ENCODE data around the gene ZNF462.

DNA sequence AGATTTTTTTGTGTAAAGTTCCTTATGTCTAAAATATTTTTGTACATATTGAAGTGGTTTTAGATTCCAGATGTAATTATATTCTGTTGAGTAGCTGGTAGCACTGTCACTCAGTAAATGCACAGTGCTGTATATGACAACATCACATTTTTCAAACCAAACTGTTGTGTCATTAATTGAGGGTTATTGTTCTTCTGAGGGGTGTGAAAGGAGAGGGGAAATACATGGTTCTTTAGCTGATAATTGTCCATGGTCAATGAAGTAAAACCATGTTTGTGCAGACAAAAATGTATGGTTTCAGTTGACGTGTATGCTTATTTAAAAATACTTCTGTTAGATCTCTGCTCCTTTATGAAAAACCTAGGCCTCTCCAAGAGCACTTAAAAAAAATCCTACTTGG is 3.3 kb downstream of the ZNF462 start:
- TF ChIP-seq ZFP36 (IDR thresholded peaks at IDR 0.05; ENCODE audit: borderline replicate concordance, low read depth, low read length, partially characterized antibody) (no peak), ETV6 (CRISPR knock-in tag; conservative IDR thresholded peaks at IDR 0.05) (no peak), ATF7-NPFF (CRISPR knock-in tag; IDR thresholded peaks at IDR 0.05; ENCODE audit: low read depth) (no peak)
